DMS79 treated with DMSO at 0.1 percent for 48 hours (cell line): ENCODE results near the gene POLR2E.
"Not testable (repeated sequence)": the region's sequence is repeated elsewhere in the genome, so short reads cannot be mapped to it uniquely, and the experiment has no call there.

Experiments used
- DNase-seq: peaks from one replicate; lab custom pipeline; 2025; lab: John Stamatoyannopoulos, UW

The POLR2E gene

GRCh38 chr19:1094978-1095701, at the start of gene POLR2E:
POLR2E (minus strand) TSS chr19:1095375; CDS start chr19:1095315, 60 bp downstream.
- DNase-seq = peak; percentile 95

DNA sequence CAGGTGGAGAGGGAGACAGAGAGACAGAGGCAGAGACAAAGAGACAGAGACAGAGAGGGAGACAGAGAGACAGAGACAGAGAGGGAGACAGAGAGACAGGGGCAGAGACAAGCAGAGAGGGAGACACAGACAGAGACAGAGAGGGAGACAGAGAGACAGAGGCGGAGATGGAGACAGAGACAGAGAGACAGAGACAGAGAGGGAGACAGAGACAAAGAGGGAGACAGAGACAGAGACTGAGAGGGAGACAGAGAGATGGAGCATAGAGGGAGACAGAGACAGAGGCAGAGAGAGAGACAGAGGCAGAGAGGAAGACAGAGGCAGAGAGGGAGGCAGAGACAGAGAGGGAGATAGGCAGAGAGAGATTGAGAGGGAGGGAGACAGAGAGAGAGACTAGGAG, 49.6 kb upstream of the POLR2E start:
- DNase-seq = no peak

- DNase-seq = no peak
Observed at GRCh38 chr19:1143828-1144399, 48.7 kb upstream of the POLR2E start.

- DNase-seq = no peak
Observed at GRCh38 chr19:1141944-1142343, 46.8 kb upstream of the POLR2E start.

GRCh38 chr19:1140272-1141027, 45.3 kb upstream of the POLR2E start:
- DNase-seq = no peak

- no peak for DNase-seq
Observed at GRCh38 chr19:1139126-1139525, 44.0 kb upstream of the POLR2E start.

DNA sequence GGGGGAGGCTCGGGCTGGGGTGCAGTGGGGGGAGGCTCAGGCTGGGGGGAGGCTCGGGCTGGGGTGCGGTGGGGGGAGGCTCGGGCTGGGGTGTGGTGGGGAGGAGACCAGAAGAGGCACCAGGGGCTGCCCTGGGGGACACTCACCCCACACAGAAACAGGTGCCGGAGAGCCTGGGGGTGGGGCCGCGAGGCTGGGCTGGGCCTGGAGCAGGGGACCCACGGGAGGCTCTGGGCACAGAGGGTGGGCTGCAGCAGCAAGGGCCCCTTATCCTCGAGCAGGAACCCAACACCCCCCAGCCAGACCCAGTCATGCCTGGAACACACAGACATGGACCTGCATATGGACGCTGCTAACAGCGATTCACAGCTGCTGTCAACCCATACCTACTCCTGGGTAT, 42.9 kb upstream of the POLR2E start:
- DNase-seq = no peak

DNA sequence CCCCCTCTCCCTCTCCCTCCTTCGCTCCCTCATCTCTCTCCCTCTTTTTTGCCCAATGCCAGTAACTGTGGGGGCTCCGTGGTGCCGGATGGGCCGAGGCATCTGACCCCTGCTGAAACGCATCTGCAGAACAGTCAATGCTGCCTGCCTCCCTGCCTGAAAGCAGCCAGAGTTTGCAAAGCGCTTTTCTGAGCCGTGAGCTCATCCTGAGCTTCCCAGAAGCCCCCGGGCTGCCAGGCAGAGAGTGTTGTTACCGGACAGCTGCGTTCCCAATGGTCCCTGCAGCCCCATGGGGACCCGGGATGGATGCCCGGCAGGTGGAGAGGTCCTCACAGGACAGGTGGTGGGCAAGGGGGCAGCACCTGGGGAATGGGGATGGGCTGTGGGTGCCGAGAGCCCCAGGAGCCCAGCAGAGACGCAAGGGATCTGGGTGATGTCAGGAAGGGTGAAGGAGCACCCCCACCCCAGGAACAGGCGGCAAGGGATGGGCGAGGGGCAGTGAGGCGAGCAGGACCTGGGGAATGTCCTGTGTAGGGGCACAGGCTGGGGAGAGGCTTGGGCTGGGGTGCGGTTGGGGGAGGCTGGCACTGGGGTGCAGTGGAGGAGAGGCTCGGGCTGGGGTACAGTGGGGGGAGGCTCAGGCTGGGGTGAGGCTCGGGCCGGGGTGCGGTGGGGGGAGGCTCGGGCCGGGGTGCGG, 41.6 kb upstream of the POLR2E start:
- DNase-seq = peak; percentile 53

GRCh38 chr19:1136201-1136600, 41.0 kb upstream of the POLR2E start:
- peak; percentile 53 for DNase-seq

GRCh38 chr19:1135454-1135853, 40.3 kb upstream of the POLR2E start:
- DNase-seq = no peak

GRCh38 chr19:1134431-1134830, 39.3 kb upstream of the POLR2E start:
- DNase-seq = no peak

DNA sequence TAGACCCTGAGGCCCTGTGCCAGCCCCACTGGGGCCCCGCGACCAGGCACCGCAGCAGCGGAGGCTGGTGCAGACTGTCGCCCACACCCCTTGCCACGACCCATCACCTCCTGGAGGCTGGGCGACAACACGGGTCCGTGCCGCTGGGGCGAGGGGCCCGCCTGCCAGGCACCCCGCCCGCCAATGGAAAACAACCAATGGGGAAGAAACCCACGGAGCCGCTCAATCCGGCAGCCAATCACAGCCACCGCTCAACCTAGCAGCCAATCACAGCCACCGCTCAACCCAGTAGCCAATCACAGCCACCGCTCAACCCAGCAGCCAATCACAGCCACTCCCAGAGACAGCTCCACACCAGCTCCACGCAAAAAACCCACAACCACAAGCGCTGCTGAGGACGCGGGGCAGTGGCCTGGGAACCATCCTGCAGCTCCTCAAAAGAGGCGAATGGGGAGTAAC, 38.3 kb upstream of the POLR2E start:
- DNase-seq = no peak

DNA sequence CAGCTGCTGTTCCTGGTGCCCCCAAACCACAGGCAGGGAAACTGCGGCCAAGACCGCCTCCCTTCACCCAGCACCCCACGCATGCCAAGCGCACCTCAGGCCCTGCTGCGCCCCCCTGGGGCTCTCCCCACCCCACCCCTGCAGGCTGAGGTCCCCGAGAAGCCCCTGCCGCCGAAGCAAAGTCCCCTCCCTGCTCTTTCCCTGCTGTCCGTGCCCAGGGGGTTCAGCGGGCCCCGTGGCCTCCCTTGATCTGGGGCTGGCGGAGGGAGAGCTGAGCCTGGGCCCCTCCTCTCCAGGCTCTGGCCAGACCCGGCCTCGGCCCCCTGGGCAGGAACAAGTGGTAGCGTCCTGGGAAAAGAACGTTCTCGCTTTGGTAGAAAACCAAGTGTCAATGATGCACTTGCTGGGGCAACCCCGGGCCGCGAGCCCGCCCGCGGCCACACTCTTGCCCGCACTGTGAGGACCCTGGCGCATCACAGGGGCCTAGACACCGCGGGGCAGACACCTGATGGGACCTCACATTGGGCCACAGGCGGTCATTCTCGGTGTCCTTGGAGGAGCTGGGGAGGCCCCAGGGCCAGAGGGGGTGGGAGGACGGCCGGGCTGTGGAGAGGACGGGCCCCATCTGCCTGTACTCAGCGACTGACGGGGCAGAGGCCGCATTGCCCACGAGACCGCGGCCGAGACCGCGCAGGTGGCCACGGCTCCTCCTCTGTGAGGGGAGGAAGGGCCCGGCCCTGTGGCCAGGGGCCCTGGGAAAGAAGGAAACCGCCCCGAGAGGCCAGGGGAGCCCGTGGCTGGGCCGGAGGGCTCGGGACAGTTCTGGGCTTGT, 37.6 kb upstream of the POLR2E start:
- no peak for DNase-seq

DNA sequence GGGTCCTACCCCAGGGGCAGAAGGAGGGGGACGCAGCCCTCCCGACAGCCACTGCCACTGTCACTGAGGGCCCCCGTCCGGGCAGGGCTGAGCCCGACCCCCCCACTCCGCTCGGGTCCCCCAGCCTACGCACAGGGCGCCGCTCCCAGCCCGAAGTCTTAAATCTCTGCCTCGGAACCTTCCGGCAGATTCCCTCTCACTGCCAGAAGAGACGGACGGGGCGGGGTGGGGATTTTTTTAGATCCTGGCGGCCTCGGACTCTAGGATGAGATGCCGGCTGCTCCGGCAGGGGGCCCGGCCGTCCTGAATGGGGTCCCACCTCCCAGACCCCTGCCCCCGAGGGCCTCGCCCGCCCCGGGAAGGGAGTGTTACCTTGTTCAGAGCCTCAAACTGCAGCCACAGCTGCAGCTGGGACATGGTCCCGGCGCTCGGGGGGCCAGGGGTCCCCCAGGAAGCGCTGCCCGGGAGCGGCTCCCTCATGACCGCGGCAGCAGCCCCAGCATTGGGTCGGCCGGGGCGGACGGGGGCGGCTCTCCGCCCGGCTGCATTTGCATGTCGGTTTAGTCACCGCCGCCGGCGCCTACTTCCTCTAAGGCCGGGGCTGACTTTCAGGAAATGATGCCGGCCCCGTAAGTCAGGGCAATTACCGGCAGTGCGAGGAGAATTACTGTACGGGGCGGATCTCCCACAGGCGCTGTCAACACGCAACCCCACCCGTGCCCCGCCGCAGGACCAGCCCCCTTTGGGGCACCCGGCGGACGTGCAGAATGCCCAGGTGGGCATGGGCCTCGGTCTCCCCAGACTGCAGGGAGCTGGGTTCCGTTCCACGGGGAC, 36.8 kb upstream of the POLR2E start:
- DNase-seq = no peak

- no peak for DNase-seq
Observed at GRCh38 chr19:1130771-1131717, 35.9 kb upstream of the POLR2E start.

GRCh38 chr19:1129535-1129934, 34.4 kb upstream of the POLR2E start:
- no peak for DNase-seq

DNA sequence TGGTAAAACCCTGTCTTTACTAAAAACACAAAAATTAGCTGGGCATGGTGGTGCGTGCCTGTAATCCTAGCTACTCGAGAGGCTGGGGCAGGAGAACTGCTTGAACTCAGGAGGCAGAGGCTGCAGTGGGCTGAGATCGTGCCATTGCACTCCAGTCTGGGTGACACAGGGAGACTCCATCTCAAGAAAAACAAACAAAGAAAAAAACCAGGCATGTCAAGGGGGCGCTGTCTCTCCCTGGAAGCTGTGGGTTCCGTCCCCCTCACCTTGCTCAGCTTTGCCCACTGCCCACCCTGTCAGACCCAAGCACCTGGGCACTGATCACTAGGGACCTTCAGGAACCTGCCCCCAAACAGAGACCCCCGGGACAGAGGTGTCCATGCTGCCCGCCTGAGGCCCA, 33.9 kb upstream of the POLR2E start:
- not testable (repeated sequence) for DNase-seq

DNA sequence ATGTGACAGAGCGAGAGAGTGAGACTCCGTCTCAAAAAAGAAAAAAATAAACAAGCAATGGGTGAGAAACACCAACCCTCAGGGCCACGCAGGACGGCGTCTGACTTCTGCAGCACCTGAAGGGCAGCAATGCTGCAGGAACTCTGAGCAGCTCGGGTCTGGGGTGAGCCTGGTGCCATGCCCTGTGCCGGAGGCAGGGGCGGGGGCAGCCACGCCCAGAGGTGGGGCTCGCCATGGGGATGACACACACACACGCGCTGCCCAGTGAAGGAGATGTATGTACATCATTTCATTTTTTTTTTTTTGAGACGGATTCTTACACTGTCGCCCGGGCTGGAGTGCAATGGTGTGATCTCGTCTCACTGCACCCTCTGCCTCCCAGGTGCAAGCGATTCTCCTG, 32.9 kb upstream of the POLR2E start:
- no peak for DNase-seq

DNA sequence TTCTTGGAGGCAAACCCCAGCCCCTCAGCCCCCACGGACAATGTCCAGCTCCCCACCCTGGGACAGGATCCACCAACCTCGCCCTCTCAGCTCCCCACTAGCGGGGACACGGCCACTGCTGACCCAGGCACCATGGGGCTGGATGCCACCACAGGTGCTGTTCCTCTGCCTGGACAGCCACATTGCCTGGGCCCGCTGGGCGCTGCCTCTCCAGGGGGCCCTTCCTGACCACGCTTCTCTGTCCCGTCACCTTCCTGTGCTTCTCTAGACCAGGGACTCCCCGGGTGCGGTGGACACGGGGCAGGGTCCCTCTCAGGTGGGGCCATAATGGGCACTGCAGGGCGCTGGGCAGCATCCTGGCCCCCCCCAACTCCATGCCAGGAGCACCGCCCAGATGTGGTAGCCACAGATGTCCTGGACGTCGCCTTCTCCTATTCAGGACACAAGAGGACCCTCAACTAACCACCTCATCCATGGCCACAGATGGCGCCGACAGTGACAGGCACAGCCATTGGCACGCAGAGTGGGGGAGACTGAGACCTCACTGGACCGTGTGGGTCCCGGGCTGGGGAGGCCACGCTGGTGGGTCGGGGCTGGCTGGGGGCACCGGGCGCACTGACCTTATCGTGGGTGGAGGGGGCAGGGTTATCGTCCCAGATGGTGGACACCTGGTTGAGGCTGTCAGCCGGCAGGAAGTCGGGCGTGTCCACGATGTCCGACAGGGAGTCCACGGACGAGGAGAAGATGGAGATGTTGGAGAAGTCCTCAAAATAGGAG, 32.0 kb upstream of the POLR2E start:
- no peak for DNase-seq
